Transverse colon (tissue), 4 donors: Measurements from ENCODE around the gene ENOX1.

Source experiments
- CTCF ChIP-seq, 5 experiments: fragments of 200-600 bp in 3 of 5; fragments of 450-650 bp in 2 of 5; sonication (generic) in 3 of 5; IDR thresholded peaks; 1 replicate in 2 of 5; 2 replicates in 3 of 5; pipeline ENCODE4 v1.5.1; 2016 to 2017; ENCODE audit warnings: antibody characterized with exemption in 5 of 5, inconsistent platforms in 3 of 5, mild to moderate bottlenecking in 2 of 5, moderate library complexity in 1 of 5
- EP300 ChIP-seq: sonication (generic); formaldehyde crosslinking; IDR thresholded peaks from one replicate; pipeline ENCODE4 v1.6.1; 2017; ENCODE audit warnings: antibody characterized with exemption, low read depth
- POLR2A ChIP-seq: fragments of 450-650 bp; IDR thresholded peaks from one replicate; pipeline ENCODE4 v1.6.1; 2016; ENCODE audit warnings: antibody characterized with exemption, mild to moderate bottlenecking, moderate library complexity
- POLR2AphosphoS5 ChIP-seq, 3 donors: sonication (generic); formaldehyde crosslinking; IDR thresholded peaks; one replicate each; pipeline ENCODE4 v1.6.1; 2016; ENCODE audit warnings: antibody characterized with exemption in 3 of 3

- no peak for TF ChIP-seq POLR2A
- no peak for TF ChIP-seq CTCF (IDR thresholded peaks at IDR 0.05)
- no peak for TF ChIP-seq POLR2AphosphoS5 (IDR thresholded peaks at IDR 0.05)
- TF ChIP-seq EP300: no peak
Observed at GRCh38 chr13:43785650-43786471, 911 bp downstream of the ENOX1 start.
